Activated CD4-positive, alpha-beta T cell treated with anti-CD3 and anti-CD28 coated beads, Interleukin-2, amount 50 U/mL, for 24 hours (primary cell): ENCODE results near the gene SPATA46.

Source experiments
- DNase-seq, 2 donors: peaks; one replicate each; pipeline ENCODE4 v3.0.0-alpha.2; 2020; ENCODE audit warnings: low read depth in 1 of 2, low spot score in 1 of 2

The SPATA46 gene

DNA sequence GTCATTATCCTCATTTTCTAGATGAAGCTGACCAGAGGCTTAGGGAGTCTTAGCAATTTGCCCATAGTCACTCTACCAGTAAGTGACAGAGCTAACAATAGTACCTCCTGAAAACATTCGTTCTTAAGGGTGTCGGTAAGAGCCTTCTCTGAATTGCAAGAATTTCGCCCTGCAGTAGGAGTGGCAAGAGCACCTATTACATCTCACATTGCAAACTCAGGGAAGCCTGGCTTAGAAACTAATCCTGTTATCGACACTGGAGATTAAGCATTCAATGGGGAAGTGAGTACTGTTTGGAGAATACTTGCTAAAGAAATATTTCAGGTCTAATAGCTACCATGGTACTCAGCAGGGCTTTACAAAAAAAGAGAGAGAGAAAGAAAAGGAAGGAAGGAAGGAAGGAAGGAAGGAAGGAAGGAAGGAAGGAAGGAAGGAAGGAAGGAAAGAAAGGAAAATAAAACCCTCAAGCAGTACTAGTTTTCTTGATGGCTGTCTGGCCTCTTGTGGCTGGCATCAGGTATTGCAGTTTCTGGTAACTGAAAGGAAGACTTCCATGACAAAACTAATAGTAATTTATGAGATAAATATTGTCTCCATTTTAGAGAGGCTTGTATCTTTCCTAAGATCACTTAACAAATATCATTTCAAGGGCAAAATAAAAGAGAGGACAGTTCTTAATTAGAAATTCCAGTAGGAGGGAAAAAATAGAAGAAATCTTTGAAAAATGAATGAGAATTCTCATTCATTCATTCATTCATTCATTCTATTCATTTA, 15.3 kb upstream of the SPATA46 start:
- DNase-seq, result no peak

DNA sequence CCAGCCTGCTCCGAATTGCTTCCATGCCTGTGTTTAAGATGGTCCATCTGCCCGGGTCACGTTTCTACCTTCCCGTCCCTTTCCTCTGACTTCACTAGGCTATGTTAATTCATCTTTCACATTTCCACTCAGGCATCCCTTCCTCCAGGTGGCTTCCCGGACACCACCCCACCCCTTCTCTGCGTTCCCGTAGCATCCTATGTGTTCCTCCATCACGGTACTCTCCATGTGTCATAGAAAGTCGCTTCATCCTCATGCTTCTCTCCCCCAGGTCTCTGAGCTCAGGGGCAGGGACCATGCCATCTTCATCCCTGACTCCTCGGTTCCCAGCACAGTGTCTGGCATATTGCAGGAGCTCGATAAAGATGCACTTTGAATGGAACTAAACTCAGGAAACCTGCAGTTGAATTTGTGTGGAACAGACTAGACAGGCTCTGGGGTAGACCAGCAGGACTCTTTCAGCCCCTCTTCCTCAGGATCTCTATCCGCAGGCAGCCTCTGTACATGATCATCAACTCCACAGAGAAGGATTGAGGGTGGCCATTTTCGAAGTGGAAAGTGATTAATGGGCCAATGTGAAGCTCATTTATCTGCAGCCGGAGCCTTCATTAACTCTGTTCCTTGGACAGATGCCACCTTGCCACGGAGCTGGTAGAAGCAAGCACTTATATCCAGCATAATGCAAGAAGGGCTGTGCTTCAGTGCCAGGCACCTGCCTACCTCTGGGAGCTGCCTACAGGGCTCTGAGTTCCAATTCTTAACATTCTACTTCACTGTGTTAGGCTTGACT, 13.9 kb upstream of the SPATA46 start:
- no peak for DNase-seq

DNA sequence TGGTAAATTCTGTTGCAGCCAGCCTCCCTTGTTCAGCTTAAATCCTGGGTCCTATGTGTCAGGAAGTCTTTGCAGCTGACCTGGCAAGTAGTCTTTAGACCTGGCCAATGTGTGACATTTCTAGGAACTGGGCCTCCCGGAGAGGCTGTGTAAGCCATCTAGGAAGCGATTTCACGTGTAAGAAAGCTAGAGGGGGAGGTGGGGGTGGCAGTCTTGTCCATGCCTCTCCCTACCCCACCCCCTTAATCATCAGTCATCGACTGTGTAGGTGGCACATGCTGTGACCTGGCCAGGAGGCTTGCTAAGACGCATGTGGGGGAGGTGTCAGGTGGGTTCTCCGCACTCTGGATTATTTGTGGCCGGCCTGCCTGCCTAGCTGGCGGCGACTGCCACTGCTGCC, 13.3 kb upstream of the SPATA46 start:
- no peak for DNase-seq

DNA sequence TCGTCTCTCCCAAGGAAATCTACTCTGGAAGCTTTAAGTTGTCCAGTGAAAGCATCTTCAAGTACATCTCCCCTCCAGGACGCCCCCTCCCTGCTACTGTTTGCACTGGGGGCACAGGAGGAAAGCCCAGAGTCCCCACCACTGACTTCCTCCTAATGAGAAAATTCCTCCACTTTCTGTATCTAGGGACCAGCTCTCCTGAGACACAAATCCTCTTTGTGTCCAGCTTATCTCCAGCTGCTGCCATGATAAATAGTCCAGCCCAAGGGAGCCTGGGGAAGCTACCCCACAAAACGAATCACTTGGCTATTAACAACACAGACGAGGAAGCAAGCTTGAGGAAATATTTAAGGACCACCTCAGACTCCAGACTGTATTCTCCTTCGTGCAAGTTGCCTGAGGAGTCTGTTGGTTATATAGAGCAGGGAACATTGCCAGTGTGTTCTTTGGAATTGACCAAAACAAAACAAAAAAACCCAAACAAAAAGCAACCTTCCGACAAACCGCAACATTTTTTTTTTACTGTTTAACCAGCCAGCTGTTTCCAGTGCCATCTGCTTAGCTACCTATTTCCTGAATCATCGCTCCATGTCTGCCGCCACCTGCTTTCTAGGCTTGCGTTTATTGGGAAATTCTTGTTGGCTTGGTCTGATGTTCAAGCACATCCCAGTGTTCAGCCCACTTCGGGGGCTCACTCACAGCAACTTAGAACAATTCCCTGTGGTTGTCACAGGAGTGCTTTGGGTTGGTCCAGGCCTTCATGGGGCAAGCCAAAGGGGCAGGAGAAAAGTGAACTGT, 12.6 kb upstream of the SPATA46 start:
- DNase-seq, result no peak

DNA sequence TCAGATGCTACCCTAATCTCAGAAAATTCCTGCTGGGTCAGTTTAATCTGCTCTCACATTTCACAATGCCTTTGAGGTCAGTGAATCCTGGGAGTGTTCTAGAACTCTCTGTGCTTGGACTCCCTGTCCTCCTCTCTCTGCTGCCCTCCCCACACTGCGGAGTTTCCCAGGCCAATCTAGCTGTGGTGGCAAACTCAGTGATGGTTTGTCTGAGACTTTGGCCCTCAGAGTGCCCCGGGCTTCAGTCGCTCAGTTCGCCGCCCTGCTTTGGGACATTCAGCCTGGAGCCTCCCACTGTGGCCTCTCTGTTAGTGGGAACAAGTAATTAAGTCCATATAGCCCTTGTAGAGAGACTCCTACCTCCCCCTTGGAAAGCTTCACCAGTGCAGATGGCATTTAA, 12.0 kb upstream of the SPATA46 start:
- no peak for DNase-seq

DNA sequence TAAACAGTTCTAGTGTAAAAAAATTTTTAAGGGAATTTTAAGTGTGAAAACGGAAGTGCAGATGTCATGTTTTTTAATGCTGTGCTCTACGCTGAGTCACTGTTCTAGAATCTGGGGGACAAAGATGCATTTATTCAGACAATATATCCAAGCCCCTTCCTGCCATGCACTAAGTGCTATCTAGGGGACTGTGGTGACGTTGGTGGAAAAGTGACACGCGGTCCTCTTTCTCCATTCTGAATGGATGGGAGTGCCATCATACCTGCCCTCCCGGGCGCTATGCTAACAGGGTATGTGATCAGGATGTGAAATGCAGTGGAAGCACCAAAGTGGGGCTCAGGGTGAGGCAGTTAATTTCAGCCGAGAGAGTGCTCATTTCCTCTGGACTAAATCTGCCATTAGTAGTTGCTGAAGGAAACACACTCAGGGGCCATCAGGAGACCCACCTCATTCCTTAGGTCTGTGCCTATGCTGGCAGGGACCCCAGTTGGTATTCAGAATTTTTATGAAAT, 11.5 kb upstream of the SPATA46 start:
- DNase-seq, result no peak

DNA sequence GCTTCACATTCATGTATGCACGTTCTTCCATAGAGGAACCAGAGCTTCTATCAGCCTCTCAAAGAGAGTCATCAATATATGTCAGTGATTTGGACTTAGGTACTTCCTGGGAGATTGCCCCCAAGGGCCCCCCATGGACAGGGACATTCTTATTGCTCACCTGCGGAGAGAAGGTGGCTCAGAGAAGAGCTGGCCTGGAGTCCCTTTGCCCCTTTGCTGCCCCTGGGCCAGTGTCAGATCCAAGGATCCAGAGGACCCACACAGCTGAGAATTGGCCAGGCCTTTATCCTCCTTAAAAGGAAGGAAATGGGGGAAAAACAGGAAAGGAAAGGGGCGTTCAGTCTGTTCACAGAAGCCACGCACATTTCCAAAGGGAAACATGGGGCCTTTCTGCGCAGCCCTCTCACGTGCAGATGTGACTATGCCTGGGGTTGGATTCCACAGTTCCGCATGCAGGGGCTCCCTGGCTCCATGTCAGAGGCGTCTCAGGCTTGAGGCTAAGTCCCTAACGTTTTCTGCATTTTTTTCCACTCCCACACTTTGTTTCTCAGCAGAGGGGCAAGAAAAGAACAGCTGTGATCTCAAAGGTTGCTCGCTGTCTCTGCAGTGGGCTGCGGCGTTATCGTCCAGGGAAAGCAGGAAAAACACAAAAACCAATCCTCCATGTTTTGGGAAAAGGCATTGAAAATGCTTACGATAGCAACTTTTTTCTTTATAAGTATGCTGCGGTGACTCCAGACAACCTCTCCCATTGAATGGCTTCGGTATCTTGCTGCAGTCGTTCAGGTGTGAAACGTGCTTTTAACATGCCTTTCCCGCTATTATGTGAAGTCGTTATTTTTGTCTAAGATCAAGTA, 10.8 kb upstream of the SPATA46 start:
- no peak for DNase-seq

DNA sequence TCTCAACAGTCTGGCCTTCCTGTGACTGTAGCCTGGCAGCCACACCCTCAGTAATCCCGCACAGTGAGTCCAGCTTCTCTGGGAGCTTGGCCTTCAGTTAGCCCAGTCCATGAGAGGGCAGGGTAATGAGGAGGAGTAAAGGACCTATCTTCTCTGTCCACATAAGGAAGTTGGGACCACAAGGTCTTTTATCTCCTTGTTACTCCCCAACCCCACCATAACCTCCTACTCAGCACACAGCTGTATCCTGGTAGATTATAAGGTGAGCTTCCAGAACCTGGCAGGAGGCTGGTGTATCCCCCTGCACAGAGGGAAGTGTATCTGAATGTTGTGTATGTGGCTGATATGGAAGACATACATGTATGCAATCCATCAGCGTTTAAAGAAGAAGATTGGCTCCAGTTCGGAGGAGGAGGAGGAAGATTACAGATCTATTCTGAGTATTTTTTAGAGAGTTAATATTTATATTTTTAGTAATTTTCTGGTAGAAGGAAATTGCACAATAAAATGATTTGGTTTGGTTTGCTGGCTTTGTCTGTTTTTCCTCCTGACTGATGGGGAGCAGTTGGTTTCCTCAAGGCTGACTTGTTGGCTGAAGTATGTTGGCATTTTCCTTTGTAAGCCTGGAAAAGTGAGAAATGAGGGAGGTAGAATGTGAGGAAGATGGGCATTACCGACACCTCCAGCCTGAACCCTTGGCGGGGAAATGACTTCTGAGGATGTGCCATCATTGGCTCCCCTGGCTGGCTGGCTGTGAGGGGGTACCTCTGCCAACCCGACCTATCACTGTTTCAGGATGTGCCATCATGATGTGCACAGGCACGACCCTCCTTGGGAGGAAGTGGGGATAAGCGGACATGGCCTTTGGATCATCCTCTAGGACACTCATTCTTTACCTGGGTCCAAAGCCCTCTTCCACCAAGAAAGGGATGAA, 9.9 kb upstream of the SPATA46 start:
- no peak for DNase-seq

DNA sequence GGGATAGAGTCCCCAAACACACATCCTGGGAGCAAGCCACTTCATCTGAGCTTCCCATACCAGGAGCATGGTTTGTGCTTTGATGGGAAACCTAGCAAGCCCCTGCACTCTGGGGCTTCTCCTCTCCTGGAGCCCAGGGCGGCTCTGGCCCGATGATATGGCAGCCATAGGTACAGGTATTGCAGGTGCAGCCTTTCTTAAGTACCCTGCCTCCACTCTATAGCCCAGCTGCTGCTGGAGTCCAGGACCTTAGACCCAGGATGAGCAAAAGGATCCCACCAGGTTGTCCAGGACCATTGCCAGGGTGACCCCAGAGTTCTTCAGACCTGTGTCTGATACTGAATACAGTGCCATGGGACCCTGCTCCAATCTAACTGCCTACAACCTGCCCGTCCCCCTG, 9.0 kb upstream of the SPATA46 start:
- no peak for DNase-seq

DNA sequence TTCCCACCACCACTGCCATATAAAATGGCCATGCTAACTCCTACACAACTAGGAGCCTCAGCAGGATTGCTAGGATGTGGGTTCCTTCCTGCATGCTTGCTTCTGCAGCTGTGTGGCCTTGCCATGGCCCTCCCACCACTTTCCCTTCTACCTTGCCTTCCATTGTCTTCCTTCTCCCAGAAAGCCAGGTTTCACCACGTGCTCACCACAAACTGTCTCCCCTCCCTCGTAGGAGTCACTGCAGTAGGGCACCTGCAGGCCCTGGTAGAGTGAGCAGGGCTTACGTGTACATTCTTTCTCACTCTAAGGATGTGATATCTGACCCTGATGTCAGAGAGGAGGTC, 8.6 kb upstream of the SPATA46 start:
- no peak for DNase-seq

DNA sequence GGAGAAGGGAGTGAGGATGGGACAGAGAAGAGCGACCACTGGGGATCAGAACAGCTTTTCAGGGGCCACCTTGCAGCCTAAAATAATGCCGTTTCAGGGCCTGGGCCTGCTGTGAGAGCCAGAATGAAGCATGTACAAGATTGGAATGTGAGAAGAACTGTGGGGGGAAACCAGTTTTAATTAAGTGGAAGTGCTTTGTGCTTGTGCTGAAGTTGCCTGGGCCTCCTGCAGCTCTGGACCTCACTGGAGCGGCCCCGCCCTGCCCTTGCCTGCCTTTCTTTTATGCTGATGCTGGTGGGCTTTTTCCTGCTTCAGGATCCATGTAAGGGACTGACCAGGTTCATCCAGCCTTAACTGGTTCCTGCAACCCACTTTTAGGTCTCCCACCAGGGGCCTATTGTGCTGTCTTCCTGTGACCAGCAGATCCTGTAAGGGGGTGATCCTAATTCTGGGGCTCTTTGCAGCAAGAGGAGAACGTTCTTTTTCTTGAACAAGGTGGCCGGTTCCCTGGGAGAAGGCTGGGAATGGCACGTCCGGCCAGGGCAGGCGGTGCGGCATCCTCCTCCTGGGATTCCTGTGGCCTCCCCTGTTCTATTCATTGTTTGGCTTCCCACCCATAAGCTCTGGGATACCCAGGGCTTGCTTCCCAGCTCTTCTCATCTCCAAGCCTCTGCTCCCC, 8.1 kb upstream of the SPATA46 start:
- no peak for DNase-seq

DNA sequence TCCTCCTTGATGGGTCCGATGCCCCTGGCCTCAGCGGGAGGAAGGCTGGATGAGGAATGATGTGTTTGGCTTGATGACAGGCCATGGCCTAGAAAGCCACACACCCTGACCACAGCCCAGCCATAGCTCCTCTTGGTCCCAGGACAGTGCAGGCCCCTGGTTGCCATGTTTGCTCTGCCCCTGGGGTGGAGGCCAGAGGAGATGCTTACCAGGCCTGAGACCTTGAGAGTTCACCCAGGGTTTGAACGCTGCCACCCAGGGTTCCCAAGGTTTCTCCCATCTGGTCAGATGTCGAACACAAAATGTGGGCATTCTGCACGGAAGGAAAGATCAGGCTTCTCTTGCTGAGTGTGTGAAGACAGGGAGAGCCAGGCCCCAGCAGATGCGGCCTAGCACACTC, 7.5 kb upstream of the SPATA46 start:
- DNase-seq, result no peak

DNA sequence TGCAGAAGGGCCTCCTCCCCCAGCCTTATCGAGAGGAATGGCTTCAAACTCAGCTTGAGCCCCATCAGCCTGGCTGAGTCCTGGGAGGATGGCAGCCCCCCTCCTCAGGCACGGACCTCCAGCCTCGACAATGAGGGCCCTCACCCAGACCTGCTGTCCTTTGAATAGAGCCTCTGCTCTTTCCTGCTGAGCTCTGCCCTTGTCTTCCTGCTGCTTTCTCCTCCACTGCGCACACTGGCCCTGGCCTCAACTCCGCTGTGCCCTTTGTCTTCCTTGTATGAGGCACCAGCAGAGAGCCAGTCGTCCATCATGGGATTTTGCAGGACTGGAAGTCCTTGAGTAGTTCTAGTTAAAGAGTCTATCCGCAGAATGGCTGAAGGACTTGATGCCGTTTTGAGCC, 6.9 kb upstream of the SPATA46 start:
- DNase-seq, result no peak

DNA sequence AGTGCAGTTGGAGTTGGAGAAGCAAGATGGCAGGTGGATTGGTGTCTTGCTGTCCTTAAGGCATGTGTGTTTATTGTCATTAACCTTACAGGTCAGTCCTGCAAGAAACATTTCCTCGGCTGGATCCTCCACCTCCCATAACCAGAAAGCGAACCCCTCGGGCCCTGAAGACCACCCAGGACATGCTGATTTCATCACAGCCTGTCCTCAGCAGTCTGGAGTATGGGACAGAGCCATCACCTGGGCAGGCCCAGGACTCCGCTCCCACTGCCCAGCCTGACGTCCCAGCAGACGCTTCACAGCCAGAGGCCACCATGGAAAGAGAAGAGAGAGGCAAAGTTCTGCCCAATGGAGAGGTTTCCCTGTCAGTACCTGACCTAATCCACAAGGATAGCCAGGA, 6.4 kb upstream of the SPATA46 start:
- no peak for DNase-seq

DNA sequence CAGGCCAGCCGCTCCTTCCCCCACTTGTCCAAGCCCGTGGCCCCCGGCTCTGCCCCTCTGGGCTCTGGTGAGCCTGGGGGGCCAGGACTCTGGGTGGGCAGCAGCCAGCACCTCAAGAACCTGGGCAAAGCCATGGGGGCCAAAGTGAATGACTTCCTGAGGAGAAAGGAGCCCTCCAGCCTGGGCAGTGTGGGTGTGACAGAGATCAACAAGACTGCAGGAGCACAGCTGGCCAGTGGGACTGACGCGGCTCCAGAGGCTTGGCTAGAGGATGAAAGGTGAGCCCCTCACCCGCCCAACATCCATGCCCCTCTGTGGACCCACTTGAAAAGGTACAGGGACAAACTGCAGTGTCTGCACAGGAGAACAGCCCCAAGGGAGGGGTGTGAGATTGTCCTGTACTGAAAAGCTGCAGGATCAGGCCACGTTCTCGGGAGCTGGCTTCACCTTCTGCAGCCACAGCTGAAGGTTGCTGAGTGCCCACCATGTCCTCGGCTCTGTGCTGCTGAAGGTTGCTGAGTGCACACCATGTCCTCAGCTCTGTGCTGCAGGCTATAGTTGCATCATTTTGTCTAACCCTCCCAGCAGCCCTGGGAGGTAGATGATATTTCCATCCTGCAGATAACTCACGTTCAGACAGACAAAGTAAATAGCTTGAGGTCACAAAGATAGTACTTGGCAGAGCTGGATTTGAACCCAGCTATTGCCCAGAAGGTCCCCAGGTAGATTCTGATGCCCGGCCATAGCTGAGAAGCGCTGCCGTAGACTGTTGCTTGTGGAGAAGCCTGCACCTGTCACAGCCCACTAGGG, 5.5 kb upstream of the SPATA46 start:
- no peak for DNase-seq

DNA sequence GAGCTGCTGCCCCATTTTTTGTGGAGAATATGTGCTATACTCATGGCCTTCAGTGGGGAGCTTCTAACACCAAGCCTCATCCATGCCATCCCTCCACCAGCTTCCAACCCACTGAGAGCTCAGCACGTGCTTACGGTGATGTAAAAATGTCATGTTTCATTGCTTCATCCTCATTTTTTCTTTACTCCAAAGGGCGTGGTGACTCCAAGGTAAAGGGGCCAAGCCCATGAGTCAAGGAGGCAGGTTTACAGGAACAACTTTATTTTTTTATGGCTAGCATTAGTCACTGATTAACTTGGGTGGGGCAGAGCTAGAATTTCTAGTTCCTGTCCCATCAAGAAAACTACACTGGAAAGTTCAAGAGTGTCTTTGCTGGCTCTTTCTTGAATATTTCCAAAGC, 4.7 kb upstream of the SPATA46 start, which contains the start of gene C1orf226:
C1orf226 (plus strand) TSS at position 346 of the 400 bp plus-strand sequence. CDS start 174 bp downstream, outside the sequence.
- DNase-seq, result no peak

DNA sequence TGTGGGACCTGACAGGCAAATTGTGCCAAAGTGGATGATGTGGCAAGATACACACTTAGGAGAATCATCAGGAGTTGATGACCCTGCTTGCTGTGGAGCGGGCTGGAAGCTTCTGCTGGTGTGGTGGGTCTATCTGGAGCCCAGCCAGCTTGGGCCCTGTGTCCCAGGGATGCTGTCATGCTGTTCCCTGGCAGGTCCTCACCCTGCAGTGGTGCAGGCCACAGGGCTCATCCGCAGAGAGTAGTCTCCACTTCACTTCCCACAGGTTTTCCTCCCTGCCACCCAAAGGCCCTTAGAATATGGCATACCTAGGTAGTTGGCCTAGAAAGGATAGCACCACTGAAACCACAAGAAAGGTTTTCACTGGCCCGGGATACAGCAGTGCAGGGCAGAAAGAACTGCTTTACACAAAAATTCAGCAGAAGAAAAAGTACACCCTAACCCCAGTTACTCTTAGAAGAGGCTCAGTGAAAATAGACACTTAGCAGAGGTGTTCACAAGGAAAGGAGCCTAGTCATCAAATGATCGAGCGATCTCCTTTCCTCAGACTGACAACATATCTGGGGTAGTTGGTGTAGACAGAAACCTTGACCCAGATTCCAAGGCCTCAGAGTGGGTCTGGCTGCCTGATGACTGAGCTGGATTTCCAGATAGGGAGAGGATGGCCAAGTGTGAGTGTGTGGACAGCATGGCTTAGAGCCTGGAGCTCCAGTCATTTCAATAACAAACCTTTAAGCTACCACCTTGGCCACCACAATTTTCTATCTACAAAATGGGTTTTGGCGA, 3.6 kb upstream of the SPATA46 start:
- no peak for DNase-seq
